ENCODE measurements around the gene LKAAEAR1.

DNA sequence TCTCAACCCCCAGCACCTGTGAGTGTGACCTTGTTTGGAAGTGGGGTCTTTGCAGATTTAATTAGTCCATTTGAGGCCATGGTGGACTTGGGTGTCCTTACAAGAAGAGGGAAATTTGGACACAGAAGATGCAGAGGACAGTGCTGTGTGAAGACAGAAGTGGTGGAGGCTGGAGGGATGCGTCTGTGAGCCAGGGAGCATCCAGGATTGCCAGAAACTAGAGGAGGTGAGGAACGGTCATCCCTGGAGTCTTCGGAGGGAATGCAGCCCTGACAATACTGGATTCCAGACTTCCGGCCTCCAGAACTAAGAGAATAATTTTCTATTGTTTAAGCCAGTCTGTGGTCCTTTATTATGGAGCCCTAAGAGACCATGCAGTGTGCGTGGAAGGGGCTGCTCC is 46.1 kb upstream of the LKAAEAR1 start:
- TF ChIP-seq POLR2A (IDR thresholded peaks at IDR 0.05) (no peak), CTCF (IDR thresholded peaks at IDR 0.05) (no peak)
